MM.1S (cell line): ENCODE data around the gene LDLRAD4.

Experiments
- DNase-seq: peaks from one replicate; pipeline ENCODE4 v3.0.0-alpha.2; 2015
- H2AFZ ChIP-seq: fragments of 300-600 bp; sonication (generic); 2 replicates; pipeline ENCODE4 v1.6.0; 2016; ENCODE audit warnings: antibody characterized with exemption, low read length
- H3F3A ChIP-seq: fragments of 300-600 bp; sonication (generic); 2 replicates; pipeline ENCODE4 v1.6.1; 2016; ENCODE audit warnings: mild to moderate bottlenecking, antibody characterized with exemption, low read length, moderate library complexity, mixed read lengths; ENCODE audit not compliant: insufficient read depth
- H3K27ac ChIP-seq: fragments of 300-600 bp; sonication (generic); 2 replicates; pipeline ENCODE4 v1.5.1; 2016; ENCODE audit warnings: mild to moderate bottlenecking, low read length
- H3K27me3 ChIP-seq: fragments of 300-600 bp; sonication (generic); replicated peaks from 2 replicates; pipeline ENCODE4 v1.6.0; 2016; ENCODE audit warnings: low read length; ENCODE audit not compliant: insufficient read depth
- H3K36me3 ChIP-seq: fragments of 300-600 bp; sonication (generic); replicated peaks from 2 replicates; pipeline ENCODE4 v1.6.1; 2016; ENCODE audit warnings: mild to moderate bottlenecking, low read length, mixed read lengths; ENCODE audit not compliant: insufficient read depth
- H3K4me1 ChIP-seq: fragments of 300-600 bp; sonication (generic); 2 replicates; pipeline ENCODE4 v1.6.1; 2016; ENCODE audit warnings: low read length, mixed read lengths
- H3K4me2 ChIP-seq: fragments of 300-600 bp; sonication (generic); 2 replicates; pipeline ENCODE4 v1.6.0; 2016; ENCODE audit warnings: low read depth, low read length
- H3K4me3 ChIP-seq: fragments of 300-600 bp; sonication (generic); 2 replicates; pipeline ENCODE4 v1.5.1; 2016; ENCODE audit warnings: low read length, mixed read lengths
- H3K79me2 ChIP-seq: fragments of 300-600 bp; sonication (generic); 2 replicates; pipeline ENCODE4 v1.6.1; 2016; ENCODE audit warnings: mixed run types, low read length, mixed read lengths
- H3K9ac ChIP-seq: fragments of 300-600 bp; sonication (generic); 2 replicates; pipeline ENCODE4 v1.6.1; 2016; ENCODE audit warnings: low read length, mixed read lengths
- H3K9me2 ChIP-seq: fragments of 300-600 bp; sonication (generic); replicated peaks from 2 replicates; pipeline ENCODE4 v1.6.1; 2016; ENCODE audit warnings: mild to moderate bottlenecking, low read length, mixed read lengths; ENCODE audit not compliant: insufficient read depth
- H3K9me3 ChIP-seq: fragments of 300-600 bp; sonication (generic); replicated peaks from 2 replicates; pipeline ENCODE4 v1.6.1; 2016; ENCODE audit warnings: mild to moderate bottlenecking, low read length, mixed read lengths; ENCODE audit not compliant: insufficient read depth
- H4K20me1 ChIP-seq: fragments of 300-600 bp; sonication (generic); 2 replicates; pipeline ENCODE4 v1.6.1; 2016; ENCODE audit warnings: mild to moderate bottlenecking, low read length, moderate library complexity, mixed read lengths; ENCODE audit not compliant: insufficient read depth
- CTCF ChIP-seq: fragments of 300-600 bp; sonication (generic); IDR thresholded peaks from 2 replicates; pipeline ENCODE4 v1.5.1; 2016; ENCODE audit warnings: antibody characterized with exemption, low read length, mixed read lengths
- EZH2 ChIP-seq: fragments of 300-600 bp; sonication (generic); optimal IDR thresholded peaks from 2 replicates; pipeline ENCODE3; 2017; ENCODE audit warnings: low read depth, mild to moderate bottlenecking, antibody characterized with exemption, low read length, mixed read lengths
- EZH2phosphoT487 ChIP-seq: fragments of 300-600 bp; sonication (generic); IDR thresholded peaks from 2 replicates; pipeline ENCODE4 v1.6.1; 2018; ENCODE audit warnings: antibody characterized with exemption, low read length

The LDLRAD4 gene

GRCh38 chr18:13414102-13414501 is 195.5 kb downstream of the LDLRAD4 start:
- Histone ChIP-seq H3F3A (no peaks in the 10 kb centered on the region), H3K9ac (no peak overlapping the region), H3K27me3 (no peaks in the 10 kb centered on the region), H3K27ac (no peak overlapping the region), H3K79me2 (no peaks in the 10 kb centered on the region), H3K4me2 (no peak overlapping the region), H3K9me3 (no peaks in the 10 kb centered on the region), H3K9me2 (no peaks in the 10 kb centered on the region), H3K36me3 (no peaks in the 10 kb centered on the region), H3K4me1 (no peaks in the 10 kb centered on the region), H4K20me1 (no peaks in the 10 kb centered on the region), H3K4me3 (no peak overlapping the region), H2AFZ (no peak overlapping the region)
- no peak for DNase-seq
- TF ChIP-seq CTCF (no peak), EZH2 (no peak), EZH2phosphoT487 (no peak)

GRCh38 chr18:13414521-13414920 is 196.0 kb downstream of the LDLRAD4 start:
- Histone ChIP-seq H4K20me1 (no peaks in the 10 kb centered on the region), H3K9ac (no peak overlapping the region), H2AFZ (no peak overlapping the region), H3F3A (no peaks in the 10 kb centered on the region), H3K27me3 (no peaks in the 10 kb centered on the region), H3K36me3 (no peaks in the 10 kb centered on the region), H3K4me1 (no peaks in the 10 kb centered on the region), H3K9me3 (no peaks in the 10 kb centered on the region), H3K4me3 (no peak overlapping the region), H3K9me2 (no peaks in the 10 kb centered on the region), H3K4me2 (no peak overlapping the region), H3K79me2 (no peaks in the 10 kb centered on the region), H3K27ac (no peak overlapping the region)
- DNase-seq = no peak
- TF ChIP-seq EZH2 (no peak), EZH2phosphoT487 (no peak), CTCF (no peak)

- H3K4me1 ChIP-seq = no peaks in the 10 kb centered on the region
- no peak overlapping the region for H3K4me2 ChIP-seq
- H4K20me1 ChIP-seq = no peaks in the 10 kb centered on the region
- DNase-seq = no peak
- H3K9me3 ChIP-seq = no peaks in the 10 kb centered on the region
- H3K9me2 ChIP-seq = no peaks in the 10 kb centered on the region
- no peak overlapping the region for H2AFZ ChIP-seq
- no peaks in the 10 kb centered on the region for H3F3A ChIP-seq
- no peak overlapping the region for H3K4me3 ChIP-seq
- no peaks in the 10 kb centered on the region for H3K27me3 ChIP-seq
- no peaks in the 10 kb centered on the region for H3K36me3 ChIP-seq
- TF ChIP-seq EZH2phosphoT487 = no peak
- no peak for TF ChIP-seq EZH2
- TF ChIP-seq CTCF = no peak
- H3K27ac ChIP-seq = no peak overlapping the region
- no peaks in the 10 kb centered on the region for H3K79me2 ChIP-seq
- H3K9ac ChIP-seq = no peak overlapping the region
Measured at GRCh38 chr18:13415736-13416135, 197.2 kb downstream of the LDLRAD4 start.
